OCI-LY7 (cell line): ENCODE measurements around the gene ATP6V0C. TPM values are rescaled to one million over a fixed set of nuclear protein-coding genes. Genes with fewer than 3 reads are reported as not detected.

Source experiments
- BruUV-seq: library from RNA; stranded (reverse); fragments of 400-500 nt; replicated peaks from 2 replicates; lab custom pipeline; 2021; lab: Mats Ljungman, UMichigan
- CTCF ChIA-PET: fragments of 300-600 bp; sonication (Branson Sonifier 250); formaldehyde crosslinking; loops from one replicate; lab custom pipeline; 2022; ENCODE audit warnings: antibody characterized with exemption; ENCODE audit not compliant: unreplicated experiment; lab: Charles Lee
- POLR2A ChIA-PET: fragments of 300-600 bp; sonication (Branson Sonifier 250); formaldehyde crosslinking; loops from one replicate; lab custom pipeline; 2022; ENCODE audit warnings: antibody characterized with exemption; lab: Charles Lee
- DNase-seq: peaks from one replicate; pipeline ENCODE4 v3.0.0-alpha.2; 2015; ENCODE audit warnings: low spot score
- H2AFZ ChIP-seq: fragments of 200-600 bp; sonication (generic), shearing (Covaris generic); 2 replicates; pipeline ENCODE4 v1.6.1; 2014; ENCODE audit warnings: mild to moderate bottlenecking, antibody characterized with exemption, low read length, moderate library complexity
- H3K27ac ChIP-seq: fragments of 200-600 bp; sonication (generic); 2 replicates; pipeline ENCODE4 v1.5.1; 2014; ENCODE audit warnings: mixed run types, low read depth, mild to moderate bottlenecking, moderate library complexity, low read length, inconsistent platforms; ENCODE audit not compliant: poor library complexity, severe bottlenecking
- H3K36me3 ChIP-seq: fragments of 200-600 bp; sonication (generic); 2 replicates; pipeline ENCODE4 v1.6.1; 2014; ENCODE audit warnings: mild to moderate bottlenecking, antibody characterized with exemption, low read length, moderate library complexity, mixed read lengths; ENCODE audit not compliant: insufficient read depth
- H3K4me1 ChIP-seq: fragments of 200-600 bp; sonication (generic); 2 replicates; pipeline ENCODE4 v1.5.1; 2014; ENCODE audit warnings: mild to moderate bottlenecking, low read length; ENCODE audit not compliant: insufficient read depth, poor library complexity, severe bottlenecking
- H3K4me2 ChIP-seq: fragments of 200-600 bp; sonication (generic); 2 replicates; pipeline ENCODE4 v1.6.1; 2014; ENCODE audit warnings: mild to moderate bottlenecking, low read length
- H3K4me3 ChIP-seq: fragments of 200-600 bp; sonication (generic); 2 replicates; pipeline ENCODE4 v1.5.1; 2014; ENCODE audit warnings: mild to moderate bottlenecking, low read depth, low read length; ENCODE audit not compliant: poor library complexity, severe bottlenecking
- H3K79me2 ChIP-seq: fragments of 200-600 bp; sonication (generic); 2 replicates; pipeline ENCODE4 v1.6.1; 2016; ENCODE audit warnings: low read depth, mild to moderate bottlenecking, low read length, moderate library complexity, mixed read lengths; ENCODE audit not compliant: insufficient read depth
- H3K9me2 ChIP-seq: fragments of 200-600 bp; sonication (generic); 2 replicates; pipeline ENCODE4 v1.6.1; 2016; ENCODE audit warnings: mild to moderate bottlenecking, low read length, mixed read lengths; ENCODE audit not compliant: insufficient read depth
- H3K9me3 ChIP-seq: fragments of 200-600 bp; sonication (generic); 2 replicates; pipeline ENCODE4 v1.6.1; 2014; ENCODE audit warnings: mild to moderate bottlenecking, mixed run types, low read length, mixed read lengths
- H4K20me1 ChIP-seq: fragments of 200-600 bp; sonication (generic); 2 replicates; pipeline ENCODE4 v1.6.1; 2014; ENCODE audit warnings: mild to moderate bottlenecking, antibody characterized with exemption, low read length, moderate library complexity, mixed read lengths; ENCODE audit not compliant: insufficient read depth
- CTCF ChIP-seq: fragments of 200-600 bp; sonication (generic); conservative IDR thresholded peaks from 2 replicates; pipeline ENCODE4 v1.5.1; 2014; ENCODE audit warnings: mild to moderate bottlenecking, antibody characterized with exemption, low read length, moderate library complexity, mixed read lengths
- EZH2phosphoT487 ChIP-seq: fragments of 200-600 bp; sonication (generic); IDR thresholded peaks from 2 replicates; pipeline ENCODE4 v1.6.1; 2018; ENCODE audit warnings: low read depth, borderline replicate concordance, mild to moderate bottlenecking, mixed run types, antibody characterized with exemption, low read length, moderate library complexity, mixed read lengths
- intact Hi-C: fragments of 100-400 bp; cut with micrococcal nuclease; formaldehyde crosslinking; loops from one replicate; pipeline ENCODE4 v1.10.0; 2022; ENCODE audit not compliant: unreplicated experiment
- total RNA-seq, 2 experiments: library from RNA; depleted of rRNA in 1 of 2; stranded (reverse); fragments of >200 nt in 1 of 2; shearing (Covaris generic) in 1 of 2; gene quantifications; 2 replicates each; pipeline ENCODE4 v1.2.3, GENCODE V29; 2014 to 2022

The ATP6V0C gene
- total RNA-seq, 2 experiments from 2014 or later = 16.4 to 94.3 TPM

DNA sequence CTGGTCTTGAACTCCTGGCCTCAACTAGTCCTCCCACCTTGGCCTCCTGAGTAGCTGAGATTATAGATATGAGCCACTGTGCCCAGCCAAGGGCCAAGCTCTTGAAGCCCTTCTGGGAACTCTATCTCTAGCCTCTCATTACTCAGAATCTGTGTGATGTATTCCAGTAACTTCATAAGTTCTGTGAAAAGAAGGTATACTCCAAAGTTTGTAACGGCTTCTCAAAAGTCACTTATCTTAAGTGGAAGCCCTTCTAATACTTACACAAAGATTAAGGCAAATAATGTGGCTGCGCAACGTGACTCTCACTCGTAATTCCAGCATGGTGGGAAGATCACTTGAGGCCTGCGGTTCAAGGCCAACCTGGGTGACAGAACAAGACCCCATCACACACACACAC is 19.1 kb upstream of the ATP6V0C start:
- H3K9me2 ChIP-seq = no peaks in the 10 kb centered on the region
- ChIA-PET POLR2A (no interaction called here), CTCF (no interaction called here)
- H3K9me3 ChIP-seq = no peaks in the 10 kb centered on the region
- H3K79me2 ChIP-seq = no peaks in the 10 kb centered on the region
- no peak overlapping the region for H3K4me2 ChIP-seq
- H3K4me3 ChIP-seq = no peak overlapping the region
- peaks cover 35% of the 10 kb centered on the region for H3K36me3 ChIP-seq
- intact Hi-C loops = no loop called here
- DNase-seq = no peak
- BruUV-seq = no TSS peak
- H3K4me1 ChIP-seq = no peaks in the 10 kb centered on the region
- H3K27ac ChIP-seq = no peak overlapping the region
- TF ChIP-seq EZH2phosphoT487 (no peak), CTCF (no peak)
- no peaks in the 10 kb centered on the region for H4K20me1 ChIP-seq
- no peak overlapping the region for H2AFZ ChIP-seq

DNA sequence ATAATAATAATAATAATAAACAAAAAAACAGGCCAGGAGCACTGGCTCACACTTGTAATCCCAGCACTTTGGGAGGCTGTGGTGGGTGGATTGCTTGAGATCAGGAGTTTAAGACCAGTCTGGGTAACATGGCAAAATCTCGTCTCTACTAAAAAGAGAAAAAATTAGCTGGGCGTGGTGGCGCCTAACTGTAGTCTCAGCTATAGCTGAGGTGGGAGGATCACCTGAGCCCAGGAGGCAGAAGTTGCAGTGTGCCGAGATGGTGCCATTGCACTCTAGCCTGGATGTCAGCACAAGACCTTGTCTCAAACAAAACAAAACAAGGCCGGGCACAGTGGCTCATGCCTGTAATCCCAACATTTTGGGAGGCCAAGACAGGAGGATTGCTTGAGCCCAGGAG is 18.7 kb upstream of the ATP6V0C start:
- POLR2A ChIA-PET = no interaction called here

More for the DNA sequence above, 18.7 kb upstream of the ATP6V0C start:
- no peaks in the 10 kb centered on the region for H3K4me1 ChIP-seq
- no peak for TF ChIP-seq CTCF
- no peak for TF ChIP-seq EZH2phosphoT487
- no peaks in the 10 kb centered on the region for H3K79me2 ChIP-seq
- CTCF ChIA-PET = no interaction called here
- intact Hi-C loops = no loop called here
- no peak overlapping the region for H3K27ac ChIP-seq
- no peak for DNase-seq
- no TSS peak for BruUV-seq
- H3K9me3 ChIP-seq = no peaks in the 10 kb centered on the region
- H3K4me3 ChIP-seq = no peak overlapping the region
- no peak overlapping the region for H3K4me2 ChIP-seq
- peaks cover 32% of the 10 kb centered on the region for H3K36me3 ChIP-seq
- no peak overlapping the region for H2AFZ ChIP-seq
- H3K9me2 ChIP-seq = no peaks in the 10 kb centered on the region
- no peaks in the 10 kb centered on the region for H4K20me1 ChIP-seq
